Loucy (cell line): ENCODE measurements around the gene GHRHR.

Source experiments
- H2AFZ ChIP-seq: fragments of 200-600 bp; sonication (generic); 2 replicates; pipeline ENCODE4 v1.6.0; 2016; ENCODE audit warnings: antibody characterized with exemption, mild to moderate bottlenecking, low read length, moderate library complexity
- H3F3A ChIP-seq: fragments of 200-600 bp; 2 replicates; pipeline ENCODE4 v1.6.0; 2016; ENCODE audit warnings: antibody characterized with exemption, low read depth, mild to moderate bottlenecking
- H3K27me3 ChIP-seq: fragments of 200-600 bp; sonication (generic); 2 replicates; pipeline ENCODE4 v1.6.1; 2014; ENCODE audit warnings: low read length, mild to moderate bottlenecking; ENCODE audit not compliant: insufficient read depth, poor library complexity, severe bottlenecking
- H3K36me3 ChIP-seq: fragments of 200-600 bp; sonication (generic); 2 replicates; pipeline ENCODE4 v1.6.1; 2016; ENCODE audit warnings: low read length; ENCODE audit not compliant: insufficient read depth
- H3K4me1 ChIP-seq: fragments of 200-600 bp; sonication (generic); 2 replicates; pipeline ENCODE4 v1.5.1; 2014; ENCODE audit warnings: low read length, mild to moderate bottlenecking; ENCODE audit not compliant: insufficient read depth, poor library complexity, severe bottlenecking
- H3K4me2 ChIP-seq: fragments of 200-600 bp; sonication (generic); 2 replicates; pipeline ENCODE4 v1.6.0; 2014; ENCODE audit warnings: antibody characterized with exemption, low read length, low read depth, mild to moderate bottlenecking; ENCODE audit not compliant: poor library complexity, severe bottlenecking
- H3K4me3 ChIP-seq: fragments of 200-600 bp; sonication (generic); 2 replicates; pipeline ENCODE4 v1.5.1; 2014; ENCODE audit warnings: low read length, mild to moderate bottlenecking, mixed read lengths; ENCODE audit not compliant: poor library complexity, severe bottlenecking
- H3K79me2 ChIP-seq: fragments of 200-600 bp; sonication (generic); 2 replicates; pipeline ENCODE4 v1.6.1; 2014; ENCODE audit warnings: low read length; ENCODE audit not compliant: insufficient read depth
- H3K9ac ChIP-seq: fragments of 200-600 bp; sonication (generic); 2 replicates; pipeline ENCODE4 v1.6.0; 2014; ENCODE audit warnings: mild to moderate bottlenecking, low read depth, low read length, moderate library complexity; ENCODE audit not compliant: poor library complexity, severe bottlenecking
- H3K9me2 ChIP-seq: fragments of 200-600 bp; sonication (generic); replicated peaks from 2 replicates; pipeline ENCODE4 v1.6.1; 2016; ENCODE audit warnings: low read depth, low read length, mixed read lengths
- H3K9me3 ChIP-seq: fragments of 200-600 bp; sonication (generic); 2 replicates; pipeline ENCODE4 v1.6.1; 2014; ENCODE audit warnings: mild to moderate bottlenecking, antibody characterized with exemption, low read length, low read depth; ENCODE audit not compliant: insufficient read depth
- H4K20me1 ChIP-seq: fragments of 200-600 bp; sonication (generic); 2 replicates; pipeline ENCODE4 v1.6.0; 2014; ENCODE audit warnings: antibody characterized with exemption, low read length, mild to moderate bottlenecking; ENCODE audit not compliant: insufficient read depth, poor library complexity, severe bottlenecking
- EZH2phosphoT487 ChIP-seq: fragments of 200-600 bp; IDR thresholded peaks from 2 replicates; pipeline ENCODE4 v1.6.1; 2018; ENCODE audit warnings: antibody characterized with exemption, mild to moderate bottlenecking, moderate library complexity, borderline replicate concordance
- TF ChIP-seq, protein P1 (sequence below): fragments of 200-600 bp; sonication (generic); conservative IDR thresholded peaks from 2 replicates; pipeline ENCODE4 v1.5.1; 2014; ENCODE audit warnings: mild to moderate bottlenecking, antibody characterized with exemption, low read length

Gene GHRHR

DNA sequence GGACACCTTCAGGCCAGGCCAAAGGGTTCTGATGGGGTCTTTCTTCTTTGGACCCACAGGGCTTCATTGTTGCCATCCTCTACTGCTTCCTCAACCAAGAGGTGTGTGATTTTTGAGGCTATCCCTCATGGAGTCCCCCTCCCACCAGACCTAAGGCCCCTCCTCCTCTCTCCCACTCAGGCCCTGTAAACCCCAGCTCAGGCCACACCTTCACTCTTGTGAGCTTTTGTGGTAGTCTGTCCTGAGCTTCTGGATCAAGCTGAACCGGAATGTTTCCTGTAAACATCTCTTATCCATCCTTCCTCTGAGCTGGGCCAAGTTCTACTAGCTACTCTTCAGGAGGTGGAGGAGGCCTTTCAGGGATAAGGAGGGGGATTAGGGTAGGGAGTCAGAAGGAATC lies 13.5 kb downstream of the GHRHR start:
- H3K36me3 ChIP-seq = no peaks in the 10 kb centered on the region
- no peaks in the 10 kb centered on the region for H3F3A ChIP-seq
- H3K9me3 ChIP-seq = no peaks in the 10 kb centered on the region
- H3K79me2 ChIP-seq = no peaks in the 10 kb centered on the region
- H3K4me2 ChIP-seq = no peak overlapping the region
- H3K4me1 ChIP-seq = no peaks in the 10 kb centered on the region
- H3K4me3 ChIP-seq = no peak overlapping the region
- TF ChIP-seq, protein P1, sequence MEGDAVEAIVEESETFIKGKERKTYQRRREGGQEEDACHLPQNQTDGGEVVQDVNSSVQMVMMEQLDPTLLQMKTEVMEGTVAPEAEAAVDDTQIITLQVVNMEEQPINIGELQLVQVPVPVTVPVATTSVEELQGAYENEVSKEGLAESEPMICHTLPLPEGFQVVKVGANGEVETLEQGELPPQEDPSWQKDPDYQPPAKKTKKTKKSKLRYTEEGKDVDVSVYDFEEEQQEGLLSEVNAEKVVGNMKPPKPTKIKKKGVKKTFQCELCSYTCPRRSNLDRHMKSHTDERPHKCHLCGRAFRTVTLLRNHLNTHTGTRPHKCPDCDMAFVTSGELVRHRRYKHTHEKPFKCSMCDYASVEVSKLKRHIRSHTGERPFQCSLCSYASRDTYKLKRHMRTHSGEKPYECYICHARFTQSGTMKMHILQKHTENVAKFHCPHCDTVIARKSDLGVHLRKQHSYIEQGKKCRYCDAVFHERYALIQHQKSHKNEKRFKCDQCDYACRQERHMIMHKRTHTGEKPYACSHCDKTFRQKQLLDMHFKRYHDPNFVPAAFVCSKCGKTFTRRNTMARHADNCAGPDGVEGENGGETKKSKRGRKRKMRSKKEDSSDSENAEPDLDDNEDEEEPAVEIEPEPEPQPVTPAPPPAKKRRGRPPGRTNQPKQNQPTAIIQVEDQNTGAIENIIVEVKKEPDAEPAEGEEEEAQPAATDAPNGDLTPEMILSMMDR = no peak
- TF ChIP-seq EZH2phosphoT487 = no peak
- no peaks in the 10 kb centered on the region for H3K27me3 ChIP-seq
- no peaks in the 10 kb centered on the region for H4K20me1 ChIP-seq
- H3K9me2 ChIP-seq = no peaks in the 10 kb centered on the region
- H3K9ac ChIP-seq = no peak overlapping the region
- H2AFZ ChIP-seq = no peak overlapping the region

DNA sequence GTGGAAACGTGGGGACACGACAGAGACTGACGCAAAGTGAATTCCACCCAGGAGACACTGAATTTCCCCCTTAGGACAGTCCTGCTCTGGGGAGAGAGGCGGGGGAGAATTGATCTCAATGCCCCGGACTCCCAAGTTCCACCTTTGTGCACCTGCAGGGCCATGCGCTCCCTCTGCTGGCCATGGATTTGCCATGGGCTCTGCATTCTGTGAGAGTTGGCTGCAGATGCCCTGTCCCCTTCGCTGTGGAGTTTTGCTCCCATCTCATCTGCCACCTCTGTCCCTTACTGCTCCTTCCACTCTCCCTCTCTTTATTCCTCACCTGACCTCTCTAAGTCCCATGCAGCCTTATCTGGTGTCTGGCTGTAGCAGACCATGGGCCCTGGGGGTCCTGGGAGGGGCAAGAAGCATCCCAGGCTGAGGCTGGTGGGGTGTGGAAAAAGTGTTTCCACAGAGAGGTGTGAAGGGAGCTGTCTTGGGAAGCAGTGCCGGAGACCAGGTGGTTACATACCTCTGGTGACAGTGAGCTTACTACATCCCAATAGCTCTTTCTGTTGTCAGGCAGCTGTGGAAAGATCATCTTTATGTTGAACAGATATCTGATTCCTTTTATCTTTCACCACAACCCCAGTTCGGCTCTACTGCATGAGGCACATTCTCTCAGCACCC lies 14.3 kb downstream of the GHRHR start:
- no peaks in the 10 kb centered on the region for H3K9me2 ChIP-seq
- peak overlapping the region; percentile 35 for H3K4me2 ChIP-seq
- peak overlapping the region; percentile 5 for H3K4me3 ChIP-seq
- H3K36me3 ChIP-seq = no peaks in the 10 kb centered on the region
- no peak for TF ChIP-seq EZH2phosphoT487
- TF ChIP-seq, protein P1 = peak; percentile 65
- 0 out of 2 replicates have a peak overlapping the region, but pooled peaks have one; percentile 21 for H2AFZ ChIP-seq
- no peak overlapping the region for H3K9ac ChIP-seq
- H3F3A ChIP-seq = no peaks in the 10 kb centered on the region
- no peaks in the 10 kb centered on the region for H3K27me3 ChIP-seq
- H3K79me2 ChIP-seq = no peaks in the 10 kb centered on the region
- no peaks in the 10 kb centered on the region for H3K9me3 ChIP-seq
- H4K20me1 ChIP-seq = no peaks in the 10 kb centered on the region
- no peaks in the 10 kb centered on the region for H3K4me1 ChIP-seq

DNA sequence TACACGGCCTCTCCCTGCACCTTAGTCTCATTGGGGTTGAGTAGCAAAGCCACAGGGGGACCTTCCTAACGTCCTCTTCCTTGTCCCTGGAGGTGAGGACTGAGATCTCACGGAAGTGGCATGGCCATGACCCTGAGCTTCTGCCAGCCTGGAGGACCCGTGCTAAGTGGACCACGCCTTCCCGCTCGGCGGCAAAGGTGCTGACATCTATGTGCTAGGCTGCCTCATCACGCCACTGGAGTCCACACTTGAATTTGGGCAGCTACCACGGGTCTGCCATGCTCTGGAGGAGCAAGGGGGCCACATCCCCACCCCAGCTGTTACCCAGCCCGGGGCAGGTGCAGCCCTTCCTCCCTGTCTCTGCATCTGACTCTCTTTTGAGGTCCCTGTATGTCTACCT lies 15.3 kb downstream of the GHRHR start:
- Histone ChIP-seq H3F3A (no peaks in the 10 kb centered on the region), H3K9ac (no peak overlapping the region), H3K4me1 (no peaks in the 10 kb centered on the region), H2AFZ (no peak overlapping the region), H3K9me3 (no peaks in the 10 kb centered on the region), H4K20me1 (no peaks in the 10 kb centered on the region), H3K4me3 (no peak overlapping the region), H3K9me2 (no peaks in the 10 kb centered on the region), H3K4me2 (no peak overlapping the region), H3K79me2 (no peaks in the 10 kb centered on the region), H3K27me3 (no peaks in the 10 kb centered on the region), H3K36me3 (no peaks in the 10 kb centered on the region)
- no peak for TF ChIP-seq EZH2phosphoT487
- TF ChIP-seq, protein P1 = no peak
